HCT116 (cell line): ENCODE measurements around the gene DBNL. TPM values are rescaled to one million over a fixed set of nuclear protein-coding genes. Genes with fewer than 3 reads are reported as not detected.

ENCODE experiments used
- ATAC-seq: fragments of 200-7000 bp; cut with Tn5 transposase; 2 replicates; pipeline ENCODE4 v1.9.1; 2020; ENCODE audit warnings: mild to moderate bottlenecking, moderate library complexity
- BruUV-seq: library from RNA; stranded (reverse); fragments of 400-500 nt; replicated peaks from 2 replicates; lab custom pipeline; 2021; lab: Mats Ljungman, UMichigan
- CTCF ChIA-PET: fragments of 300-600 bp; sonication (Branson Sonifier 250); formaldehyde crosslinking; loops from one replicate; lab custom pipeline; 2021; ENCODE audit warnings: antibody characterized with exemption; lab: Charles Lee
- POLR2A ChIA-PET: fragments of 300-600, 350-600 bp; sonication (Branson Sonifier 250); formaldehyde crosslinking; loops from one replicate; lab custom pipeline; 2021; ENCODE audit warnings: antibody characterized with exemption; lab: Charles Lee
- RAD21 ChIA-PET, 2 experiments: fragments of 300-600 bp; sonication (Branson Sonifier 250); formaldehyde crosslinking; loops; one replicate each; lab custom pipeline; 2023; ENCODE audit warnings: low total read pairs in 2 of 2; ENCODE audit not compliant: uncharacterized antibody in 2 of 2, unreplicated experiment in 2 of 2, low non-redundant PET in 1 of 2; lab: Charles Lee
- DNase-seq: peaks from one replicate; pipeline ENCODE4 v3.0.0-alpha.2; 2010; ENCODE audit warnings: low read depth, low spot score
- H2AFZ ChIP-seq: fragments of 200-600 bp; shearing (Covaris generic), sonication (generic); 2 replicates; pipeline ENCODE4 v1.6.1; 2017; ENCODE audit warnings: low read depth, mixed run types, mixed read lengths, antibody characterized with exemption, low read length; ENCODE audit not compliant: poor library complexity, severe bottlenecking
- H3K27ac ChIP-seq: 2 replicates; pipeline ENCODE4 v1.5.1; 2012; ENCODE audit warnings: low read depth, low read length
- H3K27me3 ChIP-seq: fragments of 200-600 bp; sonication (generic); 2 replicates; pipeline ENCODE4 v1.6.1; 2016; ENCODE audit warnings: mixed run types, low read length, mixed read lengths; ENCODE audit not compliant: insufficient read depth
- H3K36me3 ChIP-seq, 2 experiments: fragments of 200-500 bp in 1 of 2; fragments of 200-600 bp in 1 of 2; sonication (Bioruptor generic) in 1 of 2; sonication (generic) in 1 of 2; 2 replicates each; pipeline versions ENCODE4 v1.5.1 to v1.6.1; 2014 to 2016; ENCODE audit warnings: low read length in 2 of 2, inconsistent platforms in 1 of 2, mixed read lengths in 1 of 2, mixed run types in 1 of 2; ENCODE audit not compliant: insufficient read depth in 2 of 2, control insufficient read depth in 1 of 2
- H3K4me1 ChIP-seq, 2 experiments: fragments of 200-600 bp in 1 of 2; sonication (generic) in 1 of 2; 2 replicates each; pipeline versions ENCODE4 v1.5.1 to v1.6.1; 2012 to 2017; ENCODE audit warnings: low read length in 2 of 2, inconsistent platforms in 1 of 2, mild to moderate bottlenecking in 1 of 2, mixed read lengths in 1 of 2, mixed run types in 1 of 2, moderate library complexity in 1 of 2; ENCODE audit not compliant: insufficient read depth in 2 of 2, control insufficient read depth in 1 of 2
- H3K4me2 ChIP-seq: fragments of 200-600 bp; sonication (generic); 2 replicates; pipeline ENCODE4 v1.6.1; 2017; ENCODE audit warnings: mixed run types, low read length, mixed read lengths
- H3K4me3 ChIP-seq, 2 experiments: fragments of 200-600 bp in 1 of 2; sonication (generic) in 1 of 2; replicated peaks in 1 of 2; 2 replicates each; pipeline ENCODE4 v1.5.1; 2011 to 2016; ENCODE audit warnings: low read length in 2 of 2, control low read depth in 1 of 2, low read depth in 1 of 2, mild to moderate bottlenecking in 1 of 2, mixed read lengths in 1 of 2, mixed run types in 1 of 2
- H3K79me2 ChIP-seq: fragments of 200-600 bp; sonication (generic); 2 replicates; pipeline ENCODE4 v1.6.1; 2017; ENCODE audit warnings: mild to moderate bottlenecking, mixed run types, low read length, moderate library complexity, mixed read lengths; ENCODE audit not compliant: insufficient read depth
- H3K9ac ChIP-seq: fragments of 200-600 bp; sonication (generic); 2 replicates; pipeline ENCODE4 v1.6.1; 2016; ENCODE audit warnings: low read length, mixed read lengths
- H3K9me2 ChIP-seq: fragments of 200-600 bp; sonication (generic), shearing (Covaris generic); 2 replicates; pipeline ENCODE4 v1.6.1; 2017; ENCODE audit warnings: mixed run types, mild to moderate bottlenecking, moderate library complexity; ENCODE audit not compliant: insufficient read depth
- H3K9me3 ChIP-seq, 2 experiments: fragments of 200-500 bp in 1 of 2; fragments of 200-600 bp in 1 of 2; sonication (Bioruptor generic) in 1 of 2; sonication (generic) in 1 of 2; 2 replicates each; pipeline ENCODE4 v1.6.1; 2014 to 2017; ENCODE audit warnings: low read length in 2 of 2, mixed read lengths in 2 of 2, inconsistent platforms in 1 of 2, low read depth in 1 of 2, mild to moderate bottlenecking in 1 of 2, mixed run types in 1 of 2, moderate library complexity in 1 of 2; ENCODE audit not compliant: control insufficient read depth in 1 of 2, insufficient read depth in 1 of 2
- H4K20me1 ChIP-seq: fragments of 200-600 bp; sonication (generic), shearing (Covaris generic); 2 replicates; pipeline ENCODE4 v1.6.1; 2017; ENCODE audit warnings: mixed run types, mild to moderate bottlenecking, moderate library complexity; ENCODE audit not compliant: insufficient read depth
- CBX3 ChIP-seq: IDR thresholded peaks from 2 replicates; pipeline ENCODE4 v1.6.1; 2012; ENCODE audit warnings: low read depth
- ELF1 ChIP-seq: IDR thresholded peaks from 2 replicates; pipeline ENCODE4 v1.6.1; 2012; ENCODE audit warnings: low read depth, borderline replicate concordance
- FOSL1 ChIP-seq: IDR thresholded peaks from 2 replicates; pipeline ENCODE4 v1.6.1; 2012; ENCODE audit warnings: low read depth
- RAD21 ChIP-seq: IDR thresholded peaks from 2 replicates; pipeline ENCODE4 v1.6.1; 2012; ENCODE audit warnings: low read depth, mild to moderate bottlenecking
- SP1 ChIP-seq: IDR thresholded peaks from 2 replicates; pipeline ENCODE4 v1.6.1; 2012; ENCODE audit warnings: low read depth
- SRF ChIP-seq: IDR thresholded peaks from 2 replicates; pipeline ENCODE4 v1.6.1; 2012; ENCODE audit warnings: low read depth
- TCF7L2 ChIP-seq: IDR thresholded peaks from 2 replicates; pipeline ENCODE4 v1.7.0; 2011; ENCODE audit warnings: borderline replicate concordance, inconsistent platforms; ENCODE audit not compliant: insufficient read depth, insufficient read length; ENCODE audit errors: extremely low read depth
- YY1 ChIP-seq: IDR thresholded peaks from 2 replicates; pipeline ENCODE4 v1.6.1; 2011; ENCODE audit warnings: low read length, low read depth, moderate library complexity, mild to moderate bottlenecking; ENCODE audit not compliant: insufficient replicate concordance; ENCODE audit errors: extremely low read depth
- ZNF274 ChIP-seq: fragments of 200-500 bp; sonication (Bioruptor generic); IDR thresholded peaks from 2 replicates; pipeline ENCODE4 v1.6.1; 2014; ENCODE audit warnings: mild to moderate bottlenecking, low read depth, low read length, inconsistent platforms
- intact Hi-C: fragments of 100-400 bp; cut with micrococcal nuclease; formaldehyde crosslinking; loops from 2 replicates; pipeline ENCODE4 v1.10.0; 2022
- total RNA-seq: library from RNA; stranded (reverse); gene quantifications from one replicate; pipeline ENCODE4 v1.2.1, GENCODE V29; 2021; ENCODE audit not compliant: unreplicated experiment
- TF ChIP-seq, protein P1 (sequence below): IDR thresholded peaks from 2 replicates; pipeline ENCODE4 v1.6.1; 2012; ENCODE audit warnings: low read depth

The DBNL gene
- total RNA-seq, 1 experiment from 2014 or later, result 39.4 TPM

DNA sequence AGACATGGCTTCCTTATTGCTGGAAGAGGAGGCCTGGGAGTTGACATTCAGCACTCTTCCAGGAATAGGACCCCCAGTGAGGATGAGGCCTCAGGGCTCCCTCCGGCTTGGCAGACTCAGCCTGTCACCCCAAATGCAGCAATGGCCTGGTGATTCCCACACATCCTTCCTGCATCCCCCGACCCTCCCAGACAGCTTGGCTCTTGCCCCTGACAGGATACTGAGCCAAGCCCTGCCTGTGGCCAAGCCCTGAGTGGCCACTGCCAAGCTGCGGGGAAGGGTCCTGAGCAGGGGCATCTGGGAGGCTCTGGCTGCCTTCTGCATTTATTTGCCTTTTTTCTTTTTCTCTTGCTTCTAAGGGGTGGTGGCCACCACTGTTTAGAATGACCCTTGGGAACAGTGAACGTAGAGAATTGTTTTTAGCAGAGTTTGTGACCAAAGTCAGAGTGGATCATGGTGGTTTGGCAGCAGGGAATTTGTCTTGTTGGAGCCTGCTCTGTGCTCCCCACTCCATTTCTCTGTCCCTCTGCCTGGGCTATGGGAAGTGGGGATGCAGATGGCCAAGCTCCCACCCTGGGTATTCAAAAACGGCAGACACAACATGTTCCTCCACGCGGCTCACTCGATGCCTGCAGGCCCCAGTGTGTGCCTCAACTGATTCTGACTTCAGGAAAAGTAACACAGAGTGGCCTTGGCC lies 16.6 kb downstream of the DBNL start:
- POLR2A ChIA-PET, result no interaction called here
- peaks cover 0 to 6% of the 10 kb centered on the region in 2 experiments; a peak in 1 of 4 replicates for H3K4me1 ChIP-seq
- ATAC-seq, result no peak
- H3K79me2 ChIP-seq, result no peaks in the 10 kb centered on the region
- no peak overlapping the region for H3K27ac ChIP-seq
- H3K4me2 ChIP-seq, result no peak overlapping the region
- H4K20me1 ChIP-seq, result no peaks in the 10 kb centered on the region
- H3K9ac ChIP-seq, result no peak overlapping the region
- no peaks in the 10 kb centered on the region for H3K27me3 ChIP-seq
- H3K36me3 ChIP-seq, result peaks cover 23 to 36% of the 10 kb centered on the region in 2 experiments; a peak in 3 of 4 replicates
- no TSS peak for BruUV-seq
- TF ChIP-seq ZNF274 (no peak), CBX3 (no peak), YY1 (no peak), SP1 (no peak), RAD21 (no peak), ELF1 (no peak), TCF7L2 (no peak), SRF (no peak), FOSL1 (no peak)
- TF ChIP-seq, protein P1, sequence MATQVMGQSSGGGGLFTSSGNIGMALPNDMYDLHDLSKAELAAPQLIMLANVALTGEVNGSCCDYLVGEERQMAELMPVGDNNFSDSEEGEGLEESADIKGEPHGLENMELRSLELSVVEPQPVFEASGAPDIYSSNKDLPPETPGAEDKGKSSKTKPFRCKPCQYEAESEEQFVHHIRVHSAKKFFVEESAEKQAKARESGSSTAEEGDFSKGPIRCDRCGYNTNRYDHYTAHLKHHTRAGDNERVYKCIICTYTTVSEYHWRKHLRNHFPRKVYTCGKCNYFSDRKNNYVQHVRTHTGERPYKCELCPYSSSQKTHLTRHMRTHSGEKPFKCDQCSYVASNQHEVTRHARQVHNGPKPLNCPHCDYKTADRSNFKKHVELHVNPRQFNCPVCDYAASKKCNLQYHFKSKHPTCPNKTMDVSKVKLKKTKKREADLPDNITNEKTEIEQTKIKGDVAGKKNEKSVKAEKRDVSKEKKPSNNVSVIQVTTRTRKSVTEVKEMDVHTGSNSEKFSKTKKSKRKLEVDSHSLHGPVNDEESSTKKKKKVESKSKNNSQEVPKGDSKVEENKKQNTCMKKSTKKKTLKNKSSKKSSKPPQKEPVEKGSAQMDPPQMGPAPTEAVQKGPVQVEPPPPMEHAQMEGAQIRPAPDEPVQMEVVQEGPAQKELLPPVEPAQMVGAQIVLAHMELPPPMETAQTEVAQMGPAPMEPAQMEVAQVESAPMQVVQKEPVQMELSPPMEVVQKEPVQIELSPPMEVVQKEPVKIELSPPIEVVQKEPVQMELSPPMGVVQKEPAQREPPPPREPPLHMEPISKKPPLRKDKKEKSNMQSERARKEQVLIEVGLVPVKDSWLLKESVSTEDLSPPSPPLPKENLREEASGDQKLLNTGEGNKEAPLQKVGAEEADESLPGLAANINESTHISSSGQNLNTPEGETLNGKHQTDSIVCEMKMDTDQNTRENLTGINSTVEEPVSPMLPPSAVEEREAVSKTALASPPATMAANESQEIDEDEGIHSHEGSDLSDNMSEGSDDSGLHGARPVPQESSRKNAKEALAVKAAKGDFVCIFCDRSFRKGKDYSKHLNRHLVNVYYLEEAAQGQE, result no peak
- intact Hi-C loops, result no loop called here
- no peaks in the 10 kb centered on the region for H3K9me2 ChIP-seq
- no peak for DNase-seq
- no peak overlapping the region for H3K4me3 ChIP-seq
- no peak overlapping the region for H2AFZ ChIP-seq
- CTCF ChIA-PET, result no interaction called here
- RAD21 ChIA-PET, result no interaction called here
- no peaks in the 10 kb centered on the region for H3K9me3 ChIP-seq
